Measurements from ENCODE around the gene CSTB.

DNA sequence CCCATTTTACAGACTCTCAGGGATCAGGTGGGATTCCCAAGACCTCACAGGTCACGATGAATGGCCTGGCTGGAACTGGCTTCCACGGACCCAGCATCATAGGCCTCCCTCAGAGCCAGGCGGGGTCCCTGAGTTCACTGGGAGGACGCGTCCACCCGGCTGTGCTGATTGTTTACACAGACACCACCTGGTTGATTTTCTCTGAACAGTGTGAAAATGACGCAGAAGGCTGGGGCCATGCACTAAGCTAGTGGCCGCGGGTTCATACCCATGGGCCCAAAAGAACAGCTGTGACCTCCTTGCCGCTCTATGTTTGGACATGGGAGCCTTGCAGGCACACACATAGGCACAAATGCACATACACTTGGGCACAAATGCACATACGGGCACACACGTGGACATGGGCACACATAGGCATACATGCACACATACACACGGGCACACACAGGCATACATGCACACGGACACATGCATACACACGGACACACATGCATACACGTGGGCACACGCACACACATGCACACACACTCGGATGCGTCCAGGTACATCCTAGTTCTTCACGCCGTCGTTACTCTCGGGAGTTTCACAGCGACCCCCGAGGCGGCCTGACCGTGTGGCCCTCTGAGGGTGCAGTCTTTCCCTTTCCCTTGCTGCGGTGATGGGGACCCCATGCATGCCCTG is 23.2 kb downstream of the CSTB start:
- TF ChIP-seq, protein P1, sequence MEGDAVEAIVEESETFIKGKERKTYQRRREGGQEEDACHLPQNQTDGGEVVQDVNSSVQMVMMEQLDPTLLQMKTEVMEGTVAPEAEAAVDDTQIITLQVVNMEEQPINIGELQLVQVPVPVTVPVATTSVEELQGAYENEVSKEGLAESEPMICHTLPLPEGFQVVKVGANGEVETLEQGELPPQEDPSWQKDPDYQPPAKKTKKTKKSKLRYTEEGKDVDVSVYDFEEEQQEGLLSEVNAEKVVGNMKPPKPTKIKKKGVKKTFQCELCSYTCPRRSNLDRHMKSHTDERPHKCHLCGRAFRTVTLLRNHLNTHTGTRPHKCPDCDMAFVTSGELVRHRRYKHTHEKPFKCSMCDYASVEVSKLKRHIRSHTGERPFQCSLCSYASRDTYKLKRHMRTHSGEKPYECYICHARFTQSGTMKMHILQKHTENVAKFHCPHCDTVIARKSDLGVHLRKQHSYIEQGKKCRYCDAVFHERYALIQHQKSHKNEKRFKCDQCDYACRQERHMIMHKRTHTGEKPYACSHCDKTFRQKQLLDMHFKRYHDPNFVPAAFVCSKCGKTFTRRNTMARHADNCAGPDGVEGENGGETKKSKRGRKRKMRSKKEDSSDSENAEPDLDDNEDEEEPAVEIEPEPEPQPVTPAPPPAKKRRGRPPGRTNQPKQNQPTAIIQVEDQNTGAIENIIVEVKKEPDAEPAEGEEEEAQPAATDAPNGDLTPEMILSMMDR (IDR thresholded peaks at IDR 0.05): no peak
- no peak for TF ChIP-seq EZH2 (IDR thresholded peaks at IDR 0.05; ENCODE audit: borderline replicate concordance, insufficient read depth, low read depth, low read length, poor library complexity, severe bottlenecking)

Measured in B cell (primary cell).